Liver (tissue), 9 donors: Measurements from ENCODE around the gene SNCAIP. TPM values are rescaled to one million over a fixed set of nuclear protein-coding genes. Genes with fewer than 3 reads are reported as not detected.

Experiments
- DNase-seq: peaks from one replicate; pipeline ENCODE4 v3.0.0-alpha.2; 2017; ENCODE audit warnings: low spot score
- H3K27ac ChIP-seq, 2 donors: one replicate each; pipeline ENCODE4 v1.7.0; 2013; ENCODE audit warnings: inconsistent platforms in 2 of 2, low read length in 2 of 2, control low read depth in 1 of 2, low read depth in 1 of 2, mild to moderate bottlenecking in 1 of 2
- H3K27me3 ChIP-seq, 4 donors: one replicate each; pipeline versions ENCODE4 v1.6.1 to v1.7.0; 2013; ENCODE audit warnings: low read length in 3 of 4, inconsistent platforms in 1 of 4, mild to moderate bottlenecking in 1 of 4, moderate library complexity in 1 of 4; ENCODE audit not compliant: control insufficient read depth in 4 of 4, insufficient read depth in 4 of 4
- H3K36me3 ChIP-seq, 4 donors: one replicate each; pipeline versions ENCODE4 v1.6.1 to v1.7.0; 2013; ENCODE audit warnings: low read length in 3 of 4, mild to moderate bottlenecking in 3 of 4, low read depth in 1 of 4, moderate library complexity in 1 of 4; ENCODE audit not compliant: control insufficient read depth in 4 of 4, insufficient read depth in 3 of 4
- H3K4me1 ChIP-seq, 4 donors: one replicate each; pipeline versions ENCODE4 v1.6.1 to v1.7.0; 2013; ENCODE audit warnings: low read length in 3 of 4, mild to moderate bottlenecking in 3 of 4, moderate library complexity in 1 of 4; ENCODE audit not compliant: control insufficient read depth in 4 of 4, insufficient read depth in 4 of 4
- H3K4me3 ChIP-seq, 3 donors: one replicate each; pipeline versions ENCODE4 v1.6.1 to v1.7.0; 2013; ENCODE audit warnings: low read length in 3 of 3, control low read depth in 1 of 3, low read depth in 1 of 3, mild to moderate bottlenecking in 1 of 3
- H3K9ac ChIP-seq, 2 donors: one replicate each; pipeline ENCODE4 v1.7.0; 2013; ENCODE audit warnings: low read length in 2 of 2, mild to moderate bottlenecking in 2 of 2, moderate library complexity in 2 of 2, control low read depth in 1 of 2, low read depth in 1 of 2
- H3K9me3 ChIP-seq, 4 donors: one replicate each; pipeline versions ENCODE4 v1.6.1 to v1.7.0; 2013; ENCODE audit warnings: low read length in 3 of 4; ENCODE audit not compliant: control insufficient read depth in 4 of 4
- ATF3 ChIP-seq: IDR thresholded peaks from 2 replicates; pipeline ENCODE4 v1.6.1; 2016; ENCODE audit warnings: antibody characterized with exemption
- CTCF ChIP-seq: fragments of 150-350 bp; IDR thresholded peaks from 2 replicates; pipeline ENCODE4 v1.5.1; 2017; ENCODE audit warnings: improper control_type of control experiment, low read depth, low read length; ENCODE audit not compliant: missing input control
- EGR1 ChIP-seq, 2 donors: IDR thresholded peaks; 2 replicates each; pipeline ENCODE4 v1.6.1; 2016 to 2018; ENCODE audit warnings: antibody characterized with exemption in 2 of 2, low read depth in 2 of 2
- FOXA1 ChIP-seq: IDR thresholded peaks from 2 replicates; pipeline ENCODE4 v1.6.1; 2016; ENCODE audit warnings: antibody characterized with exemption
- FOXA2 ChIP-seq: IDR thresholded peaks from 2 replicates; pipeline ENCODE4 v1.6.1; 2016; ENCODE audit warnings: antibody characterized with exemption
- GABPA ChIP-seq, 2 donors: IDR thresholded peaks in 1 of 2; conservative IDR thresholded peaks in 1 of 2; 2 replicates each; pipeline ENCODE4 v1.6.1; 2016; ENCODE audit warnings: antibody characterized with exemption in 2 of 2, mild to moderate bottlenecking in 1 of 2, moderate library complexity in 1 of 2
- HNF4A ChIP-seq, 2 donors: conservative IDR thresholded peaks; 2 replicates each; pipeline ENCODE4 v1.6.1; 2016; ENCODE audit warnings: antibody characterized with exemption in 2 of 2, mild to moderate bottlenecking in 2 of 2
- HNF4G ChIP-seq: IDR thresholded peaks from 2 replicates; pipeline ENCODE4 v1.6.1; 2016; ENCODE audit warnings: antibody characterized with exemption
- JUND ChIP-seq, 2 donors: IDR thresholded peaks; 2 replicates each; pipeline ENCODE4 v1.6.1; 2016; ENCODE audit warnings: antibody characterized with exemption in 2 of 2
- MAX ChIP-seq: IDR thresholded peaks from 2 replicates; pipeline ENCODE4 v1.6.1; 2016; ENCODE audit warnings: antibody characterized with exemption
- NR2F2 ChIP-seq: IDR thresholded peaks from 2 replicates; pipeline ENCODE4 v1.6.1; 2016; ENCODE audit warnings: antibody characterized with exemption
- RAD21 ChIP-seq, 2 donors: IDR thresholded peaks; 2 replicates each; pipeline ENCODE4 v1.6.1; 2016; ENCODE audit warnings: antibody characterized with exemption in 2 of 2, mild to moderate bottlenecking in 2 of 2
- REST ChIP-seq: IDR thresholded peaks from 2 replicates; pipeline ENCODE4 v1.6.1; 2016; ENCODE audit warnings: antibody characterized with exemption, mild to moderate bottlenecking
- RXRA ChIP-seq, 2 donors: IDR thresholded peaks; 2 replicates each; pipeline ENCODE4 v1.6.1; 2017 to 2018; ENCODE audit warnings: antibody characterized with exemption in 2 of 2, mild to moderate bottlenecking in 1 of 2
- SP1 ChIP-seq: IDR thresholded peaks from 2 replicates; pipeline ENCODE4 v1.6.1; 2018; ENCODE audit warnings: antibody characterized with exemption, mild to moderate bottlenecking
- TAF1 ChIP-seq: conservative IDR thresholded peaks from 2 replicates; pipeline ENCODE4 v1.6.1; 2016; ENCODE audit warnings: antibody characterized with exemption, mild to moderate bottlenecking
- YY1 ChIP-seq: IDR thresholded peaks from 2 replicates; pipeline ENCODE4 v1.6.1; 2016; ENCODE audit warnings: antibody characterized with exemption, mild to moderate bottlenecking
- ZBTB33 ChIP-seq: IDR thresholded peaks from 2 replicates; pipeline ENCODE4 v1.6.1; 2016; ENCODE audit warnings: antibody characterized with exemption
- WGBS: extraction: QIAGEN DNeasy Blood & Tissue Kit; methylation state at CpG from one replicate; pipeline ENCODE4 v1.1.7; 2013; 5-methylcytosine and 5-hydroxymethylcytosine counted together
- polyA plus RNA-seq, 2 donors: library from polyadenylated mRNA; stranded (reverse) in 1 of 2; unstranded in 1 of 2; fragments of 200-250 nt in 1 of 2; fragments of >200 nt in 1 of 2; fragmentation: Nextera tagmentation in 1 of 2; extraction: Ambion mirVana in 1 of 2; gene quantifications; one replicate each; pipeline versions ENCODE4 v1.2.1 to v1.2.3, GENCODE V29; 2013 to 2015
- total RNA-seq, 2 donors: library from RNA; depleted of rRNA; stranded (reverse); fragments of >200 nt; gene quantifications; one replicate each; pipeline ENCODE4 v1.2.3, GENCODE V29; 2014
- donor health status: healthy.
- donor health status: healthy.
- donor health status: healthy.
- donor health status: healthy.
- donor health status: healthy.

The SNCAIP gene
- total and polyA plus RNA-seq, 4 donors: 0.17 to 2.1 (median 0.74) TPM

- no peaks in the 10 kb centered on the region for H3K27me3 ChIP-seq
- DNase-seq: no peak
- TF ChIP-seq FOXA2: peak; percentile 60
- no peak for TF ChIP-seq FOXA1
- TF ChIP-seq CTCF: no peak
- peak; percentile 59 for TF ChIP-seq ZBTB33
- TF ChIP-seq ATF3: peak; percentile 69
- peak; percentile 26 for TF ChIP-seq NR2F2
- TF ChIP-seq MAX: peak; percentile 73
- peak; percentile 15 to 39 for TF ChIP-seq RAD21 (IDR thresholded peaks at IDR 0.05)
- TF ChIP-seq RXRA (IDR thresholded peaks at IDR 0.05): peak; percentile 90 to 92
- TF ChIP-seq REST: peak; percentile 49
- TF ChIP-seq HNF4A (conservative IDR thresholded peaks at IDR 0.05): peak; percentile 81 to 82
- peak; percentile 67 for TF ChIP-seq TAF1
- TF ChIP-seq JUND (IDR thresholded peaks at IDR 0.05): peak; percentile 73 to 85
- TF ChIP-seq HNF4G: peak; percentile 62
- peak in 1 of 2 donors; percentile 49 for TF ChIP-seq EGR1 (IDR thresholded peaks at IDR 0.05; ENCODE audit: low read depth in 2 of 2)
- no peak for TF ChIP-seq GABPA (IDR thresholded peaks at IDR 0.05 in 1 of 2, conservative IDR thresholded peaks at IDR 0.05 in 1 of 2)
- TF ChIP-seq SP1: peak; percentile 85
- TF ChIP-seq YY1: peak; percentile 91
- no peaks in the 10 kb centered on the region for H3K9me3 ChIP-seq
- peak overlapping the region; percentile 57 to 66 (median 65) for H3K4me3 ChIP-seq
- peak overlapping the region; percentile 5 to 42 for H3K9ac ChIP-seq
- no peaks in the 10 kb centered on the region for H3K36me3 ChIP-seq
- H3K27ac ChIP-seq: peak overlapping the region; percentile 75 to 76
- peaks cover 0 to 14% (median 11%) of the 10 kb centered on the region in 4 donors for H3K4me1 ChIP-seq
- 35% methylated on average over 2 of the region's 3 CpGs for WGBS
Measured at GRCh38 chr5:122478741-122479442, 166.9 kb downstream of the SNCAIP start.
